ENCODE measurements around the gene EXOC7. TPM values are rescaled to one million over a fixed set of nuclear protein-coding genes. Genes with fewer than 3 reads are reported as not detected.
A peak's percentile ranks its signal among the peaks of the same experiment; 100 is the strongest.

The EXOC7 gene
- total RNA-seq, 1 donor from 2014 or later, result 81.2 TPM

DNA sequence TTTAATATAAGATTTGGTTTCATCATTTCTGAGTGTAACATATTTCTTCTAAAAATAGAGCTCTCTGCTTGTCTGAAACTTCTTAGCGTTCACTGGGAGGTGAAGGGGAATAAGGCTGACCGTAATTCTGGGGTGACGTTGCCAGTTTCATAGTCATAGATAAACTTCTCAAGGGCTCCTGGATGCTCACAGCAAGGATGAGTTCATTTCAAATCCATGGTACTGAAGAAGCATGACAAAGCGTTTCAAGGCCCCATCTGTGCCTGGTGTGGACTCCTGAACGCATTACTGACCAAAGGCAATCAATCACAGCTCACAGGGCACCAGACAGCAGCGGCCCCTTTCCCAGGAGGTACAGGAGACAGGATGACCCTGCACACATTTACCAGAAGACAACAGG lies 64.5 kb downstream of the EXOC7 start:
- no peak for DNase-seq

DNA sequence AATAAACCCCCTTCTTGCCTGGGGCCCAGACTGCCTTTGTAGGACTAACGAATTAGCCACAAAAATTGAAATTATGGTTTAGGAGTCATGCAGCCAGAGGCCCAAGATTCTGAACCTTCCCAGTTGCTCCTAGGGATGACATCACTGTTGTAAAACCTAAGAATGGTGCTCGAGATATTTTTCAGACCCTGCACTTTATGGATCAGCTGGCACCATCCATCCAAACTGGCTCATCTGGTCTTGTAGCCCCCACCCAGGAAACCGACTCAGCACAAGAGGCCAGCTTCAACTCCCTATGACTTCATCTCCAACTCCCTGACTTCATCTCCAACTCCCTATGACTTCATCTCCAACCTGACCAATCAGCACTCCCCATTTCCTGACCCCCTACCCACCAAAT lies 65.5 kb downstream of the EXOC7 start:
- no peak for DNase-seq

GRCh38 chr17:76036497-76037261 lies 66.9 kb downstream of the EXOC7 start:
- peak; percentile 85 for DNase-seq

DNA sequence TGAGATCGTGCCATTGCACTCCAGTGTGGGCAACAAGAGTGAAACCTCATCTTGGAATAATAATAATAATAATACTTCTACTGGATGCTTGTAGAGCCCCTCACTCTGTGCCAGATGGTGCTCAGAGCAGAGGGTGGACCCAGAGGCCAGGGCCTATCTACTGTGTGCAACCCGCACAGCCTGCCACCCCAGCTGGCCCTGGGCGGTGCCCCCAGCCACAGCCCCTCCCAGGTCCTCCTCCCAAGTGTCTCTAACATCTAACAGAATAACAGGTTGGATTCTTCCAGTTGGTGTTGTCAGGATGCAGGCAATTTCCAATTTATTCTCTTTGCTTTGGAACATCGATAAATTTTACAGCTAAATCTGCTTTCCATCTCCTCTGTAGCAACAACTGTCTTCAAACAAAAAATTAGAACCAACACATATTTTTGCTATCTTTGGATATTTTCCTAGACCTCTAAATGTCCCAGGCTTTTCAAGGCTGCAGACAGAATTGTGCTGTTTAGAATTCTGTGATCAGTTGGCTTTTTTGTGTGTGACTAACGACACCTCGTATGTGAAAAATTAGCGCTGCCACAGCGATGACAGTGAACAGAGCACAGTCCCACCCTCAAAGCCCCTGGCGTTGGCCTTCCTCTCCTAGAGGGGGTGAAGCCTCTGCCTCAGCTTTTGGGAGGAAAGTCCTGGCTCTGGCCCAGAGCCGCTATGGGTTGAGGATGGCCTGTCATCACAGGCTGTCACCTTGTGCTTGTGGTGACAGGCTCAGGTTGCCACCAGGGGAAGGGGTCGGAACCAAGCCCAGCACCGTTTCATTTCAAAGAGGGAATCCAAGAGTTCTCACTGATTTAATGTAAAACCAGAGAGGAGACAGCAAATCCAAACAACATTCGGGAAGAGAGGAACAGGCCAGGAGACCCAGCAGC lies 68.9 kb downstream of the EXOC7 start:
- DNase-seq, result peak; percentile 41

- DNase-seq, result no peak
Measured at GRCh38 chr17:76033139-76033538, 70.4 kb downstream of the EXOC7 start.

- no peak for DNase-seq
Measured at GRCh38 chr17:76032780-76033108, 70.8 kb downstream of the EXOC7 start.

DNA sequence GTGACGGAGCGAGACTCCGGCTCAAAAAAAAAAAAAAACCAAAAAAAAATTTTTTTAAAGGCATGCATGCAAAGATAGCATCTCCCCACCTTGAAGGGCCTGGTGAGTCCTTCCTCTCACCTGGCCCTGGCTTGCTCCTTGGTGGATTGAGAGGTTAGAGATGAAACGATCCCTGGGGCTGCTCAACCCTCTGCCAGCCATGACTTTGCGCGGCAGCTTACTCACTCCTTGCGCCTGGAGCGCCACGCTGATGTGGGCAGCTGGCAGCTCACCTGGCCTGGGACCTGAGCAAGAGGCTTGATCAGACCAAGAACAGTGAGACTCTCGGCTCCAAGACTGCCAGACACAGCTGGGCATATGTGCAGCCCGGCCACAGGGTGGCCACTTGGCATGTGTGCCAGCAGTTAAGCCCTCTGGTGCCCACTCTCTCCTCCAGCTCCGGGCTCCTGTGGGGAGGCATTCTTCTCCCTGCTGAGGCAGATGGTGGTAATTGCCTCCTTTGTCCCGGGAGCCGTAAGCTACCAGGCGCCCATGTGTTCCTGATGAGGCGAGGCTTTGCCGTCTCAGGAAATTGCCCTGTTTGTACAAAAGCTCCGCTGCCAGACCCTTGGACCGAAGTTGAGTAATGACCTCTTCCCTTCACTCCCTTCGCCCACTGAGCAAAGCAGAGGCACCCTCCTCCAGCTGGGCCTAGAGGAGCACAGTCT lies 71.4 kb downstream of the EXOC7 start:
- no peak for DNase-seq

Small RNAs within 50 kb of the gene (small RNA-seq; reads per million reads assigned to genes)
- 0.61 reads per million, percentile 78 among the genes with 10 or more reads in this experiment for gene MIR6868 (ENCODE audit: low replicate concordance)

Other genes with a start within 250 kb of the EXOC7 start
- 22.9 TPM for gene WBP2, start 248.5 kb downstream of the EXOC7 start, total RNA-seq
- 54.2 TPM for gene TRIM47, start 225.2 kb downstream of the EXOC7 start, total RNA-seq
- gene TRIM65, start 206.8 kb downstream of the EXOC7 start, total RNA-seq, result 25.8 TPM
- 62.1 TPM for gene MRPL38, start 198.9 kb downstream of the EXOC7 start, total RNA-seq
- gene FBF1, start 162.7 kb downstream of the EXOC7 start, total RNA-seq, result 9.8 TPM
- gene ACOX1, start 124.6 kb downstream of the EXOC7 start, total RNA-seq, result 33.8 TPM
- gene TEN1, start 124.5 kb downstream of the EXOC7 start, total RNA-seq, result 13.4 TPM
- gene CDK3, start 102.9 kb downstream of the EXOC7 start, total RNA-seq, result 7.2 TPM
- gene EVPL, start 76.5 kb downstream of the EXOC7 start, total RNA-seq, result 42.3 TPM
- 50.0 TPM for gene SRP68, start 31.3 kb downstream of the EXOC7 start, total RNA-seq
- gene GALR2, start 29.0 kb downstream of the EXOC7 start, total RNA-seq, result not detected
- not detected for gene ZACN, start 24.6 kb downstream of the EXOC7 start, total RNA-seq
- gene FOXJ1, start 37.5 kb upstream of the EXOC7 start, total RNA-seq, result 0.51 TPM
- gene RNF157, start 136.7 kb upstream of the EXOC7 start, total RNA-seq, result 6.7 TPM
- 3.6 TPM for gene UBALD2, start 161.6 kb upstream of the EXOC7 start, total RNA-seq
- 2.1 TPM for gene QRICH2, start 204.5 kb upstream of the EXOC7 start, total RNA-seq

All from tongue (tissue), 3 donors.